ENCODE measurements around the gene ADCY10. TPM values are rescaled to one million over a fixed set of nuclear protein-coding genes. Genes with fewer than 3 reads are reported as not detected.
A peak's percentile ranks its signal among the peaks of the same experiment; 100 is the strongest.
"Not testable (repeated sequence)": the region's sequence is repeated elsewhere in the genome, so short reads cannot be mapped to it uniquely, and the experiment has no call there.

The ADCY10 gene
- polyA plus RNA-seq (ENCODE audit: insufficient read length in 4 of 4): under 1 TPM; 0.24 to 0.66 (median 0.46) TPM

GRCh38 chr1:167913895-167914496 is at the start of gene ADCY10:
Gene ADCY10, minus strand, starts transcription at chr1:167914134. Its CDS starts 8,994 bp downstream, at chr1:167905140.
- no peak for DNase-seq (ENCODE audit: low read depth in 4 of 4, low spot score in 3 of 4)

- no peak for DNase-seq (ENCODE audit: low read depth in 4 of 4, low spot score in 3 of 4)
Measured at GRCh38 chr1:167957710-167958109, 43.8 kb upstream of the ADCY10 start.

- no peak for DNase-seq (ENCODE audit: low read depth in 4 of 4, low spot score in 3 of 4)
Measured at GRCh38 chr1:167955915-167956314, 42.0 kb upstream of the ADCY10 start.

GRCh38 chr1:167950569-167950968 is 36.6 kb upstream of the ADCY10 start:
- DNase-seq (ENCODE audit: low read depth in 4 of 4, low spot score in 3 of 4): no peak

- DNase-seq (ENCODE audit: low read depth in 4 of 4, low spot score in 3 of 4): no peak
Measured at GRCh38 chr1:167949785-167950184, 35.9 kb upstream of the ADCY10 start.

- DNase-seq (ENCODE audit: low read depth in 4 of 4, low spot score in 3 of 4): no peak
Measured at GRCh38 chr1:167947733-167948132, 33.8 kb upstream of the ADCY10 start.

GRCh38 chr1:167943541-167943940 is 29.6 kb upstream of the ADCY10 start:
- no peak for DNase-seq (ENCODE audit: low read depth in 4 of 4, low spot score in 3 of 4)

GRCh38 chr1:167940264-167940663 is 26.3 kb upstream of the ADCY10 start:
- DNase-seq (ENCODE audit: low read depth in 4 of 4, low spot score in 3 of 4): no peak

- DNase-seq (ENCODE audit: low read depth in 4 of 4, low spot score in 3 of 4): no peak
Measured at GRCh38 chr1:167938080-167938636, 24.2 kb upstream of the ADCY10 start.

GRCh38 chr1:167937709-167938010 is 23.7 kb upstream of the ADCY10 start:
- DNase-seq (ENCODE audit: low read depth in 4 of 4, low spot score in 3 of 4): no peak

GRCh38 chr1:167936930-167937708 is 23.2 kb upstream of the ADCY10 start, which contains the start of gene MPC2:
Gene MPC2, minus strand, starts transcription at chr1:167937072. Its CDS starts 1,231 bp downstream, at chr1:167935841.
- DNase-seq (ENCODE audit: low read depth in 4 of 4, low spot score in 3 of 4): peak in 2 of 4 donors; percentile 60 to 73

- peak; percentile 97 to 99 (median 98) for DNase-seq (ENCODE audit: low read depth in 4 of 4, low spot score in 3 of 4)
Measured at GRCh38 chr1:167936068-167936929, 22.4 kb upstream of the ADCY10 start, which contains the start of gene DCAF6. Gene DCAF6, plus strand, starts transcription at chr1:167936683. Its CDS starts 229 bp downstream, at chr1:167936912.

- DNase-seq (ENCODE audit: low read depth in 4 of 4, low spot score in 3 of 4): peak in 1 of 4 donors; percentile 51
Measured at GRCh38 chr1:167935216-167936067, 21.5 kb upstream of the ADCY10 start.

- DNase-seq (ENCODE audit: low read depth in 4 of 4, low spot score in 3 of 4): no peak
Measured at GRCh38 chr1:167934426-167935215, 20.7 kb upstream of the ADCY10 start.

- no peak for DNase-seq (ENCODE audit: low read depth in 4 of 4, low spot score in 3 of 4)
Measured at GRCh38 chr1:167933788-167934187, 19.9 kb upstream of the ADCY10 start.

- DNase-seq (ENCODE audit: low read depth in 4 of 4, low spot score in 3 of 4): no peak
Measured at GRCh38 chr1:167929725-167930124, 15.8 kb upstream of the ADCY10 start.

GRCh38 chr1:167928919-167929318 is 15.0 kb upstream of the ADCY10 start:
- DNase-seq (ENCODE audit: low read depth in 4 of 4, low spot score in 3 of 4): not testable (repeated sequence)

- no peak for DNase-seq (ENCODE audit: low read depth in 4 of 4, low spot score in 3 of 4)
Measured at GRCh38 chr1:167928457-167928852, 14.5 kb upstream of the ADCY10 start.
